Epithelial cell of proximal tubule (primary cell): Measurements from ENCODE around the gene IL1F10. TPM values are rescaled to one million over a fixed set of nuclear protein-coding genes. Genes with fewer than 3 reads are reported as not detected.

Source experiments
- DNase-seq: peaks from one replicate; pipeline ENCODE4 v3.0.0-alpha.2; 2011; ENCODE audit warnings: low read depth
- H3K4me3 ChIP-seq: 2 replicates; pipeline ENCODE4 v1.5.1; 2011; ENCODE audit warnings: low read depth, mild to moderate bottlenecking, low read length
- CTCF ChIP-seq: conservative IDR thresholded peaks from 2 replicates; pipeline ENCODE4 v1.5.1; 2012; ENCODE audit warnings: low read depth, mild to moderate bottlenecking, low read length
- total RNA-seq: library from RNA; depleted of rRNA; stranded (reverse); fragments of >200 nt; gene quantifications from 2 replicates; pipeline ENCODE4 v1.2.3, GENCODE V29; 2015

The IL1F10 gene
- total RNA-seq, 1 donor from 2014 or later: not detected

- TF ChIP-seq CTCF: no peak
These were observed 44.1 kb downstream of the IL1F10 start for GRCh38 chr2:113111823-113112287.

GRCh38 chr2:113112441-113112840, 44.7 kb downstream of the IL1F10 start:
- TF ChIP-seq CTCF: no peak
- no peak overlapping the region for H3K4me3 ChIP-seq
- no peak for DNase-seq

More at GRCh38 chr2:113111823-113112287, 44.1 kb downstream of the IL1F10 start:
- no peak for DNase-seq
- no peak overlapping the region for H3K4me3 ChIP-seq

- no peak for TF ChIP-seq CTCF
- H3K4me3 ChIP-seq: no peak overlapping the region
- no peak for DNase-seq
These were observed 45.1 kb downstream of the IL1F10 start for GRCh38 chr2:113112871-113113270.

GRCh38 chr2:113113807-113114206, 46.0 kb downstream of the IL1F10 start:
- H3K4me3 ChIP-seq: no peak overlapping the region
- no peak for DNase-seq
- no peak for TF ChIP-seq CTCF

GRCh38 chr2:113114224-113114945, 46.6 kb downstream of the IL1F10 start:
- no peak overlapping the region for H3K4me3 ChIP-seq
- DNase-seq: no peak
- no peak for TF ChIP-seq CTCF

- no peak for TF ChIP-seq CTCF
- DNase-seq: no peak
- no peak overlapping the region for H3K4me3 ChIP-seq
These were observed 47.2 kb downstream of the IL1F10 start for GRCh38 chr2:113114996-113115395.
